GM12801 (cell line): Measurements from ENCODE around the gene TFCP2.

Experiments
- TF ChIP-seq, protein P1 (sequence below): IDR thresholded peaks from one replicate; pipeline ENCODE4 v1.5.1; 2011; ENCODE audit warnings: control low read depth; ENCODE audit not compliant: insufficient read length; ENCODE audit errors: extremely low read depth

Gene TFCP2

DNA sequence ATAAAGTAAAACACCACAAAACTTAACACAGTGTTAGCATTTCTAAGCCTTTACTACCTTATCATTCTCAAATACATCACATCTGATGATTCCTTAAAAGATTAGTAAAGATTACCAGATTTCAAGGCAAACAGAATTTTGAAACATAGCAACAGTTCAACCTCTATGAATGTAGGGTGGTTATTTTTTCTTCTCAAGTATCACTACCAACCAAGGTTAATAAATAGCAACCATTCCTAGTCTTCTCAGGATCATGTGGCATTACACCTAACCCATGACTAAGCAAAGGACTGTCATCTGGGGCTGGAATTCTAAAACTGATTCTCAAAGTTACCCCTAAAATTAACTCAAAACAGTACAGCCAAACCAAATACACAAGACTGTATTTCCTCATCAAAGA is 50.1 kb downstream of the TFCP2 start:
- TF ChIP-seq, protein P1, sequence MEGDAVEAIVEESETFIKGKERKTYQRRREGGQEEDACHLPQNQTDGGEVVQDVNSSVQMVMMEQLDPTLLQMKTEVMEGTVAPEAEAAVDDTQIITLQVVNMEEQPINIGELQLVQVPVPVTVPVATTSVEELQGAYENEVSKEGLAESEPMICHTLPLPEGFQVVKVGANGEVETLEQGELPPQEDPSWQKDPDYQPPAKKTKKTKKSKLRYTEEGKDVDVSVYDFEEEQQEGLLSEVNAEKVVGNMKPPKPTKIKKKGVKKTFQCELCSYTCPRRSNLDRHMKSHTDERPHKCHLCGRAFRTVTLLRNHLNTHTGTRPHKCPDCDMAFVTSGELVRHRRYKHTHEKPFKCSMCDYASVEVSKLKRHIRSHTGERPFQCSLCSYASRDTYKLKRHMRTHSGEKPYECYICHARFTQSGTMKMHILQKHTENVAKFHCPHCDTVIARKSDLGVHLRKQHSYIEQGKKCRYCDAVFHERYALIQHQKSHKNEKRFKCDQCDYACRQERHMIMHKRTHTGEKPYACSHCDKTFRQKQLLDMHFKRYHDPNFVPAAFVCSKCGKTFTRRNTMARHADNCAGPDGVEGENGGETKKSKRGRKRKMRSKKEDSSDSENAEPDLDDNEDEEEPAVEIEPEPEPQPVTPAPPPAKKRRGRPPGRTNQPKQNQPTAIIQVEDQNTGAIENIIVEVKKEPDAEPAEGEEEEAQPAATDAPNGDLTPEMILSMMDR, result no peak

DNA sequence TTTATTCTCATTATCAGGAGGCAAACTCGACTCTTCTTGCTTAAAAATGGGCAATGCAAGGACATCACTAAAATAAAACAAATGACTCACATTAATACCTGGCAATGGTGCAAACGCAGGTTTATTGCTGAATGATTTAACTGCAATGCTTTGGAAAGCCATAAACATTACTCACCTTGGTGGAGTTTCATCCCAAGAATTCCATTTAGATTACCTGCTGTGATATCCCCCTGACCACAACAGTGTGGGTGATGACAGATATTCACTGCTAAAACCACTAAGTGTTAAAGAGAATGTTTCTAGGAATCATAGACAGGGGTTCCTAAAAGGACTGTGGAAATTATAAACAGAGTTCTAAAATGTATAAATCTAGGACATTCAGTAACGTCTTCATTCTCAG is 54.2 kb downstream of the TFCP2 start:
- TF ChIP-seq, protein P1, result no peak

DNA sequence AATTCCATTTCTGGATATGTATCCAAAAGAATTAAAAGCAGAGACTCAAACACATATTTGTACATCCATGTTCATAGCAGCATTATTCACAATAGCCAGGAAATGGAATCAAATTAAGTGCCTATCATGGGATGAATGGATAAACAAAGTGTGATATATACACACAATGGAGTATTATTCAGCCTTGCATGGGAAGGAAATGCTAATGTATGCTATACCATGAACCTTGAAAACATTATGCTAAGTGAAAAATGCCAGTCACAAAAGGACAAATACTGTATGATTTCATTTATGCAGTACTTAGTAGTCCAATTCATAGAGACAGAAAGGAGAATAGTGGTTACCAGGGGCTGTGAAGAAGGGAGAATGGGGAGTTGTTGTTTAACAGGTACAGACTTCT is 57.4 kb downstream of the TFCP2 start:
- TF ChIP-seq, protein P1, result no peak

DNA sequence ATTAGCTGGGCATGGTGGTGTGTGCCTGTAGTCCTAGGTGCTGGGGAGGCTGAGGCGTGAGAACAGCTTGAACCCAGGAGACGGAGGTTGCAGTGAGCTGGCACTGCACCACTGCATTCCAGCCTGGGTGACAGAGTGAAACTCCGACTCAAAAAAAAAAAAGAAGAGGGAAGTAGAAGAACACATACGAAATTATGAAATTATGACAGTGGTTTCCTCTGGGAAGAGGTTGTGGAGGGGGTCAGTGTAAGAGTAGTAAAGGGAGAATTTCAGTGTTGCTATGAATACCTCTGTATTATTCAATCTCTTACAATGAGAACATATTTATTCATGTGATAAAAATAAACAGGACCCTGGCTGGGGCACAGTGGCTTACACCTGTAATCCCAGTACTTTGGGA is 64.8 kb downstream of the TFCP2 start:
- TF ChIP-seq, protein P1, result no peak

DNA sequence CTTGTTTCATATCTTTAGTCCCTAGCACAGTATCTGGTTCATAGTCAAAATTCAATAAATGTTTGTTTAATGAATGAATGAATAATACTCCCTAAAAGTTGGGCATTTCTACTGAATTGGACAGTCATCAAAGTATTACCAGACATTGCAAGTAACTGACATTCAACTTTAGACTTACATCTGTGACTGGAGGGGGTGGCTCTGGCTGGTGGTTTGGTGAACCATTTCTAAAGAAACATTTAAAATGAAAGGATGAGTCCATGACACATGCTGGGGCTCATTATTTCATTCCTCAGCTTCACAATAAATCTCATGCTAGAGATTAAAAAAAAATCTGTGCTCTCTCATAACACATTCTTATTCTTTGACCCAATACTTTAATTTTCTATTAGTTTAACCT is 69.0 kb downstream of the TFCP2 start:
- TF ChIP-seq, protein P1, result no peak

DNA sequence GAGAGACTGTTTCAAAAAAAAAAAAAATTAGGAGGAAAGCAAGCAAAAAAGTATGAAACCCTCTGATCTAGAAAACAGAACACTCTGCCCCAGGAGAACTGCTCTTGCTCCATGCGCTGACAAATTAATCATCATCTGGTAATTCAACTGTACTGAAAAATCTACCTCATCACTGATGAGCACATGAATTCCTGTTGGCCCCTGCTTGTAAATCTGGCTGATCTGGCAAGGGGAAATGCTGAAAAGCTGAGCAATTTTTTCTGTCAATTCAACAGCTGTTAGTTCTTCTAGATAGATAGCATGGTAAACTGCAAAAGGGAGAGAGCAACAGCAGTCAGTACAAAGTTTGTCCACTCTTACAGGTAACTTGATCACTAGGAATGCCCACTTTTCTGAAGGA is 74.3 kb downstream of the TFCP2 start:
- TF ChIP-seq, protein P1, result no peak

DNA sequence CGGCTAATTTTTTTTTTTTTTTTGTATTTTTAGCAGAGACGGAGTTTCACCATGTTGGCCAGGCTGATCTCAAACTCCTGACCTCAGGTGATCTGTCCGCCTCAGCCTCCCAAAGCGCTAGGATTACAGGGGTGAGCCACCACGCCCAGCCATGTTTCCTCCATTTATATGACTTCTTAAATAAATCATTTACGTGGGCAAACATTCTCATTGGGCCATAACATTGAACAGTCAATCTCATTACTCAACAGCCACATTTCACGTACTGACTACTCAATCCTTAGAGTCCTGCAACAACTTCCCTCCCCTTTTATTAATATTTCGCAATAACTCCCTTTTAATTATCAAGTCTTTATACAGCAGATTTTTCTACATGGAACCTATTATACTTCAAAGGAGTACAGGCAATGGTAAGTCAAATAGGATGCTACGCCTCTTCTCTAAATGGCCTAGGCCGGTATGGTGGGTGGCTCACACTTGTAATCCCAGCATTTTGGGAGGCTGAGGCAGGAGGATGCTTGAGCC is 82.2 kb downstream of the TFCP2 start:
- TF ChIP-seq, protein P1, result no peak

DNA sequence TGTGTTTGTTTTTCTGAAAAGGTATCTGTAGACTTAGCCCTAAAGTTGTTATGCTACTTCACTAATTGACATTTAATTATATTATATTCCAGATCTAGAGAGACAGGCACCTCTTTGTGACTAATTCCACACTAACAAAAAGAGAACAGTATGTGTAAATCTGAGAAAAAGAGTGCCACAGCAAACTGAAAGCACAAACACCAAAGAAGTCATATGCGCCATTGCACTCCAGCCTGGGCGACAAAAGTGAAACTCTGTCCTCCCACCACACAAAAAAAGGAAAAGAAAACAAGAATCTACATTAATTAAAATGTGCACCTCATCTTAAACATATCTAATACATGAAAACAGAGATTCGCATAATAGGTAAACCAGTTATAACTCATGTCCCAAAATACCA is 85.1 kb downstream of the TFCP2 start:
- TF ChIP-seq, protein P1, result no peak
